GM18526 (cell line): ENCODE measurements around the gene SLC18A3.

Experiments
- POLR2A ChIP-seq: IDR thresholded peaks from 3 replicates; pipeline ENCODE4 v1.6.1; 2011; ENCODE audit not compliant: insufficient read length; ENCODE audit errors: extremely low read depth

The SLC18A3 gene

GRCh38 chr10:49605216-49605938 lies 4.7 kb upstream of the SLC18A3 start:
- TF ChIP-seq POLR2A: no peak

- no peak for TF ChIP-seq POLR2A
Measured at GRCh38 chr10:49605939-49606509, 4.1 kb upstream of the SLC18A3 start.

- no peak for TF ChIP-seq POLR2A
Measured at GRCh38 chr10:49606981-49607535, 3.1 kb upstream of the SLC18A3 start.

DNA sequence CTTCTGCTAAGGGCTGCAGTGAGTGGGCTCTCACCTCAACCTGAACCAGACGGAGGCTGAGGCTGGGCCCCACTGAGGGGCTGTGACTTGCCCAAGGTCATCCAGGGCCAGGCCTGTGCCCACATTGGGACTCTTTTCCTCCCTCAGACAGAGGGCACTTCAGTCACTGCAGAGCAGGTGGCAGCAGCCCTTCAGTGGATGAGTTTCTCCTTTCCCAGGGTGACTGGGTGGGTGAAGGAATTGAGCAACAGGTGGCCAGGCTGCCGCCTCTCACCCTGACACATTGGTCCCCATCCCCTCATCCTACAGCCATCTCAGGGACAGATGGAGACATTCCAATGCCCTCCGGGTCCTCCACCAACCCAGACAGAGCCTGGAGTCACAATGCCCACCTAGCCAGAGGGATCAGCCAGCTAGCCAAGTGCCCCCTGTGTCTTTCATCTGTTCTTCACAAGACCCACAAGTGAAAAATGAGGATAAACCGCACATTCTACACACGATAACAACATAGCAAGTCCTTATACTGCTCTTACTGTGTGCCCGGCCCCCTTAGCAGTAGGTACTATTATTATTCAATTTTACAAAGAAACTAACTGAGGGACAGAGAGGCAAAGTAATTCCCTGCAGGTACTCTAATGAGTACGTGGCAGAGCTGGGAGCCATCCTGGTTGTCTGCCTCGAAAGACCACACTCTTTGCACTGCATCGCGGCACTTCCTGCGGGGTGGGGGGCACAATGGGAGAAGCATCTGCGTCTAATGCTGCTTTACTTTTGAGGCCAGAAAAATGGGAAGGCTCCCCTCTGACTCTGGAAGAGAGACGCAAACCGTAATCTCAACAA lies 1.7 kb upstream of the SLC18A3 start:
- TF ChIP-seq POLR2A: no peak

DNA sequence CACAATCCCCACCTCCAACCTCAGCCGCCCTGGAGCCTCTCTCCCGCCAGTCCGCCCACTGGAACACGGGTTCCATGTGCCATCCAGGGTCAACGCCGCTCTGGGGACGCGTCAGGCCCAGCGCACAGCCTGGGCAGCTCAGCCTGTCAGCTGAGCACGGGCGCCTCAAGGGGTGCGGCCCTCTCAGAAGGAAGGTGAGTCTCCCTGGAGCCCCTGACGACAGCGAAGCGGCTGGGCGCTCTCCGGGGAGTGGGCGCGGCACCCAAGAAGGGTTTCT lies 1.2 kb upstream of the SLC18A3 start:
- TF ChIP-seq POLR2A: no peak

GRCh38 chr10:49609283-49610113 lies 612 bp upstream of the SLC18A3 start:
- TF ChIP-seq POLR2A: no peak

- TF ChIP-seq POLR2A: no peak
Measured at GRCh38 chr10:49610458-49611165, 502 bp downstream of the SLC18A3 start.

DNA sequence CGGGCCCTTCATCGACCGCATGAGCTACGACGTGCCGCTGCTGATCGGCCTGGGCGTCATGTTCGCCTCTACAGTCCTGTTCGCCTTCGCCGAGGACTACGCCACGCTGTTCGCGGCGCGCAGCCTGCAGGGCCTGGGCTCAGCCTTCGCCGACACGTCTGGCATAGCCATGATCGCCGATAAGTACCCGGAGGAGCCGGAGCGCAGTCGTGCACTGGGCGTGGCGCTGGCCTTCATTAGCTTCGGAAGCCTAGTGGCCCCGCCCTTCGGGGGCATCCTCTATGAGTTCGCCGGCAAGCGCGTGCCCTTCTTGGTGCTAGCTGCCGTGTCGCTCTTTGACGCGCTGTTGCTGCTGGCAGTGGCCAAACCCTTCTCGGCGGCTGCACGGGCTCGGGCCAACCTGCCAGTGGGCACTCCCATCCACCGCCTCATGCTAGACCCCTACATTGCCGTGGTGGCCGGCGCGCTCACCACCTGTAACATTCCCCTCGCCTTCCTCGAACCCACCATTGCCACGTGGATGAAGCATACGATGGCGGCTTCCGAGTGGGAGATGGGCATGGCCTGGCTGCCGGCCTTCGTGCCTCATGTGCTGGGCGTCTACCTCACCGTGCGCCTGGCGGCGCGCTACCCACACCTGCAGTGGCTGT lies 1.2 kb downstream of the SLC18A3 start:
- no peak for TF ChIP-seq POLR2A

GRCh38 chr10:49611816-49612512 lies 1.9 kb downstream of the SLC18A3 start:
- no peak for TF ChIP-seq POLR2A

DNA sequence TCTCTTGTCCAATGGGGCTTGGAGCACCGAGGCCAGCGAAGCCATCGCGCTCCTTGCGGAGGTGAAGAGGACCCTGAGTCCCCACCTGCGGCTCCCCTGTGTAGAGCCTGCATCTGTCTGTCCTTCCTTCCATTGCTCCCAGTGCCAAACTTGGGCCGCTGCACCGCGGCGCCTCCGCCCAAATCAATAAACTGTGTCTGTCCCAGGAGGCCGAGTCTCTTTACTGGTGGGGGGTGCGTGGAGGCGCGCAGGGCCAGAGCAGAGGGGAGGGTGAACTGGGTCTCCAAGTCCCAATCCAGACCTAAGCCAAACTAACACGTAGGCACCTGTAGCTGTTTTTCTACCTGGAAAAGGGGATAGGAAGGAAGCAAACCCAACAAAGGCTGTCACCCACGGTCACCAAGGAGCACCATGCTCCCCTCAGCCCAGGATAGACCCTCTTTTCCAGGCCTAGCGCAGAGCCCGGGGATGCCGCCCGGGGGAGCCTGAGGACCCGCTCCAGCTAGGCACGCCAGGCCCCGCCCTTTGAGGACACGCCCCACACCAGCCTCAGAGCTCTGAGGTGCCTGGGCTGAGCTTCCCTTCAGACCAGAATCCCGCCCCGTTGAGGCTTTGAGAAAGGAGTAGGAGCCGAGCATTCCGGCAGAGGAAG lies 2.5 kb downstream of the SLC18A3 start:
- no peak for TF ChIP-seq POLR2A

DNA sequence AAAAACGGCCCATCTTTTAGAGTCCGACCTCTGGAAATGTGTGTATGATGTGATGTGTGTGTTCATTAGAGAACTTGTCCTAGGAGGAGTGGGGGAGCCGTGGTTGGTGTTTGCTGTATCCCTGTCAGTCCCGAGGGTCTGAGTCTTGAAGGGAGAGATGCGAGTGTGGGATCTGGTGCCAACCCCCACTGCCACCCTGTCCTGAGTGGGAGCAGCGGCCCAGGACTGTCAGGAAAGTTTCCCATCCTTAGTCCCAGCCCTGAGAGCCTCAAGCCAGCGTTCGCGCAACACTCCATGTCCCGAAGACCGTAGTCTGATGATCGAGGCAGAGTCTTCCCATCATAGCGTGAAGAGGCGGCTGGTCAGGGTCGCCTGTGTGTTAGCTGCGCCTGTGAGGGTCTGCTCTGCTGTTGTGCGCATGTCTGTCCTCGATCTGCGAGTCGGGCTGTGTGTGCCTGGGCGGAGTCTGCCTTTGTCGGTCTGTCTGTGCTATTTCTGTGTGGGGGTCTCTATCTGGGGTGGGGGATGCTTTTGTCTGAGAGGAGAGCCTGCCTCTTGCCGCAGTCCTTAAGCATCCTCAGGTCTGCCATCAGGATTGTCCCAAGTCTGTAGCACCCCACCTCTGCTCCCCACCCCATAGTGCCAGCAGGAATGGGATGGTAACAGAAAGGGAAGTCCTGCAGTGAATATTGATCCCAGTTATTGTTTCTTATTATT lies 3.2 kb downstream of the SLC18A3 start:
- TF ChIP-seq POLR2A: no peak

- no peak for TF ChIP-seq POLR2A
Measured at GRCh38 chr10:49613882-49614241, 3.8 kb downstream of the SLC18A3 start, which contains the start of gene CHAT. Gene CHAT, plus strand, starts transcription at chr10:49614037. Its CDS starts 153 bp downstream, at chr10:49614190.
